ENCODE data around the gene GAN. TPM values are rescaled to one million over a fixed set of nuclear protein-coding genes. Genes with fewer than 3 reads are reported as not detected.

The GAN gene
- total and polyA plus RNA-seq, 2 of the 4 experiments (the other 2 are of a cell fraction) = 1.1 to 5.7 TPM

GRCh38 chr16:81436386-81436785 is 121.6 kb downstream of the GAN start:
- ChIA-PET POLR2A (ENCODE audit: unreplicated experiment) (no interaction called here), CTCF (no interaction called here)
- Histone ChIP-seq H3K9me3 (ENCODE audit: control insufficient read depth, insufficient read depth, low read length) (no peaks in the 10 kb centered on the region), H3K27me3 (ENCODE audit: control insufficient read depth, insufficient read depth, low read length) (peaks cover 25% of the 10 kb centered on the region), H4K91ac (ENCODE audit: insufficient read depth, low read depth, low read length) (no peak overlapping the region), H3K9me1 (ENCODE audit: insufficient read depth, low read length) (no peaks in the 10 kb centered on the region; the same call in 1 of the 2 replicates), H2AFZ (replicated peaks; ENCODE audit: low read length, poor library complexity) (no peak overlapping the region), H3K18ac (ENCODE audit: low read depth, low read length) (no peak overlapping the region), H4K8ac (ENCODE audit: low read depth in 2 of 2, low read length in 2 of 2) (no peak overlapping the region), H3K14ac (replicated peaks; ENCODE audit: low read depth, low read length) (no peak overlapping the region), H3K4me3 (ENCODE audit: insufficient read depth, low read depth, low read length) (no peak overlapping the region), H2AK9ac (replicated peaks; ENCODE audit: low read depth, low read length, poor library complexity) (no peak overlapping the region), H3K23ac (ENCODE audit: low read depth, low read length) (no peak overlapping the region), H3K4ac (ENCODE audit: low read depth, low read length) (no peak overlapping the region), H3K56ac (ENCODE audit: extremely low read depth, insufficient read depth, low read length) (no peak overlapping the region), H4K5ac (ENCODE audit: low read depth, low read length) (no peak overlapping the region), H2BK120ac (ENCODE audit: low read depth, low read length) (no peak overlapping the region), H2BK15ac (ENCODE audit: low read depth, low read length) (no peak overlapping the region), H4K20me1 (ENCODE audit: insufficient read depth, low read length) (no peaks in the 10 kb centered on the region), H3K36me3 (ENCODE audit: control insufficient read depth, insufficient read depth, low read length) (no peaks in the 10 kb centered on the region), H2BK20ac (ENCODE audit: low read depth, low read length) (no peak overlapping the region), H3K4me1 (ENCODE audit: control insufficient read depth, insufficient read depth, low read length) (peaks cover 5% of the 10 kb centered on the region; the same call in 1 of the 2 replicates), H2BK5ac (ENCODE audit: low read depth, low read length, poor library complexity, severe bottlenecking) (no peak overlapping the region), H3K4me2 (ENCODE audit: low read depth, low read length) (no peak overlapping the region), H3K9ac (ENCODE audit: low read depth, low read length) (no peak overlapping the region), H3K27ac (ENCODE audit: insufficient read depth, low read length) (no peak overlapping the region), H2AK5ac (ENCODE audit: low read depth, low read length) (no peak overlapping the region), H3K79me1 (ENCODE audit: low read depth in 1 of 2, low read length in 2 of 2) (no peaks in the 10 kb centered on the region)
- intact Hi-C loops (cut with micrococcal nuclease) = no loop called here
- dilution Hi-C loops (cut with HindIII; ENCODE audit: low sequenced_read_pairs, unreplicated experiment) = no loop called here
- WGBS, 2 experiments (ENCODE audit: extremely low coverage in 2 of 2, insufficient read length in 1 of 2) = no CpG with 5 or more reads among the region's 6 CpGs
- DNase-seq = no peak
- BruUV-seq (replicated peaks) = no TSS peak
- in situ Hi-C loops (cut with MboI; ENCODE audit: low sequenced_read_pairs) = no loop called here
- ATAC-seq (ENCODE audit: low read depth) = no peak
- TF ChIP-seq BHLHE40 (IDR thresholded peaks at IDR 0.05; ENCODE audit: low read depth, low read length) = no peak
- TF ChIP-seq ELK1 (IDR thresholded peaks at IDR 0.05; ENCODE audit: borderline replicate concordance, low read depth, low read length) = no peak
- TF ChIP-seq POLR2A (IDR thresholded peaks at IDR 0.05; ENCODE audit: low read depth, low read length) = no peak
- no peak for TF ChIP-seq NFE2L2 (IDR thresholded peaks at IDR 0.05; ENCODE audit: low read depth, low read length)
- no peak for TF ChIP-seq MAZ (IDR thresholded peaks at IDR 0.05; ENCODE audit: borderline replicate concordance, low read depth, low read length)
- TF ChIP-seq SMC3 (IDR thresholded peaks at IDR 0.05; ENCODE audit: low read depth, low read length) = no peak
- no peak for TF ChIP-seq RCOR1 (IDR thresholded peaks at IDR 0.05; ENCODE audit: insufficient replicate concordance, low read length)
- no peak for TF ChIP-seq MAFK (IDR thresholded peaks at IDR 0.05; ENCODE audit: low read depth, low read length)
- TF ChIP-seq RAD21 (IDR thresholded peaks at IDR 0.05; ENCODE audit: low read length) = no peak
- TF ChIP-seq CEBPB (IDR thresholded peaks at IDR 0.05; ENCODE audit: low read depth, low read length) = no peak

All from IMR-90 (cell line).